Activated T-cell treated with anti-CD3 and anti-CD28 coated beads, Interleukin-2, amount 50 U/mL, for 72 hours (primary cell): ENCODE data around the gene SLC23A2. TPM values are rescaled to one million over a fixed set of nuclear protein-coding genes. Genes with fewer than 3 reads are reported as not detected.

Source experiments
- ATAC-seq, 2 donors: fragments of 150-1000 bp; cut with Tn5 transposase; replicated peaks in 1 of 2; 2 replicates each; pipeline ENCODE4 v1.10.0; 2021; ENCODE audit warnings: moderate library complexity in 2 of 2, mild to moderate bottlenecking in 1 of 2
- DNase-seq, 2 donors: peaks; one replicate each; pipeline ENCODE4 v3.0.0; 2021 to 2022; ENCODE audit warnings: mixed read lengths in 1 of 2
- H3K27ac Mint-ChIP-seq: one replicate; pipeline ENCODE4 v1.8.0; 2022; ENCODE audit warnings: mild to moderate bottlenecking, moderate library complexity, mixed read lengths
- H3K27me3 Mint-ChIP-seq: one replicate; pipeline ENCODE4 v1.8.0; 2022; ENCODE audit warnings: low read depth, mixed read lengths
- H3K36me3 Mint-ChIP-seq, 2 donors: one replicate each; pipeline ENCODE4 v1.8.0; 2022; ENCODE audit warnings: mixed read lengths in 2 of 2, mild to moderate bottlenecking in 1 of 2; ENCODE audit not compliant: insufficient read depth in 2 of 2
- H3K4me1 Mint-ChIP-seq: one replicate; pipeline ENCODE4 v1.8.0; 2022; ENCODE audit warnings: low read depth, mixed read lengths
- H3K4me3 Mint-ChIP-seq, 2 donors: one replicate each; pipeline ENCODE4 v1.8.0; 2022; ENCODE audit warnings: mild to moderate bottlenecking in 2 of 2, mixed read lengths in 2 of 2, moderate library complexity in 2 of 2
- H3K9me3 Mint-ChIP-seq, 2 donors: one replicate each; pipeline ENCODE4 v1.8.0; 2022; ENCODE audit warnings: mixed read lengths in 2 of 2
- total RNA-seq, 2 donors: library from RNA; stranded (reverse); gene quantifications; one replicate each; pipeline ENCODE4 v1.2.3, GENCODE V29; 2022

Gene SLC23A2
- total RNA-seq, 2 donors from 2014 or later: 21.4 to 22.2 TPM

GRCh38 chr20:4916971-4917881 is 84.1 kb downstream of the SLC23A2 start:
- H3K9me3 Mint-ChIP-seq: no peaks in the 10 kb centered on the region
- no peaks in the 10 kb centered on the region for H3K36me3 Mint-ChIP-seq
- DNase-seq (no peak), ATAC-seq (no peak)
- no peaks in the 10 kb centered on the region for H3K27me3 Mint-ChIP-seq
- H3K4me3 Mint-ChIP-seq: no peak overlapping the region
- peaks cover 6% of the 10 kb centered on the region for H3K4me1 Mint-ChIP-seq
- no peak overlapping the region for H3K27ac Mint-ChIP-seq

GRCh38 chr20:4913147-4913546 is 88.2 kb downstream of the SLC23A2 start:
- no peak for ATAC-seq
- peaks cover 9% of the 10 kb centered on the region for H3K4me1 Mint-ChIP-seq
- no peak overlapping the region for H3K27ac Mint-ChIP-seq
- no peak overlapping the region for H3K4me3 Mint-ChIP-seq
- H3K9me3 Mint-ChIP-seq: no peaks in the 10 kb centered on the region
- DNase-seq: no peak
- H3K27me3 Mint-ChIP-seq: no peaks in the 10 kb centered on the region
- H3K36me3 Mint-ChIP-seq: no peaks in the 10 kb centered on the region

GRCh38 chr20:4912380-4913142 is 88.7 kb downstream of the SLC23A2 start:
- Mint-ChIP-seq H3K36me3 (peaks cover 0 to 1% of the 10 kb centered on the region in 2 donors), H3K27ac (no peak overlapping the region), H3K4me3 (no peak overlapping the region), H3K27me3 (no peaks in the 10 kb centered on the region), H3K4me1 (peaks cover 9% of the 10 kb centered on the region), H3K9me3 (no peaks in the 10 kb centered on the region)
- ATAC-seq (no peak), DNase-seq (no peak)

- H3K4me1 Mint-ChIP-seq: peaks cover 9% of the 10 kb centered on the region
- DNase-seq (no peak), ATAC-seq (no peak)
- no peaks in the 10 kb centered on the region for H3K9me3 Mint-ChIP-seq
- H3K27me3 Mint-ChIP-seq: no peaks in the 10 kb centered on the region
- no peak overlapping the region for H3K4me3 Mint-ChIP-seq
- H3K27ac Mint-ChIP-seq: no peak overlapping the region
- H3K36me3 Mint-ChIP-seq: peaks cover 0 to 1% of the 10 kb centered on the region in 2 donors
Observed at GRCh38 chr20:4910951-4911350, 90.4 kb downstream of the SLC23A2 start.

GRCh38 chr20:4905613-4906012 is 95.7 kb downstream of the SLC23A2 start:
- Mint-ChIP-seq H3K36me3 (peaks cover 3 to 5% of the 10 kb centered on the region in 2 donors), H3K27ac (no peak overlapping the region), H3K27me3 (no peaks in the 10 kb centered on the region), H3K4me1 (no peaks in the 10 kb centered on the region), H3K9me3 (no peaks in the 10 kb centered on the region), H3K4me3 (no peak overlapping the region)
- ATAC-seq (no peak), DNase-seq (no peak)

DNA sequence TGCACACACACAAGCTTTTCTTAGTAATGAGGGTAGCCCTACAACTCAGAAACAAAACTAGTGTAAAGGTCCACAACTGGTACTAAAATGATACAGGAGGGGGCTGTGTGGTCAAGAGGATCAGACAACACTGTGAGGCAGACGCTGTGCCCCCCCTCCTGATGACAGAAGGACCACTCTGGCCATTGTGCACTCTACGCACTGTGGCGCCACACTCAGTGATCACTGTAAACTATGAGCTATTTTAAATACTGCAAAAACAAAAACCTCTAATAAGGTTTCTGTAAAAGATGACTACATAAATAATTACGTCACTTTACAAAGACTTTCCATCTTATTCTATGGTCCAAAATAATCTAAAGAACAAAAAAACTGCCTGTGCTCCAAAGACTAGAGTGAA is 96.1 kb downstream of the SLC23A2 start:
- no peaks in the 10 kb centered on the region for H3K4me1 Mint-ChIP-seq
- H3K9me3 Mint-ChIP-seq: no peaks in the 10 kb centered on the region
- ATAC-seq (no peak), DNase-seq (no peak)
- no peaks in the 10 kb centered on the region for H3K27me3 Mint-ChIP-seq
- no peak overlapping the region for H3K27ac Mint-ChIP-seq
- H3K36me3 Mint-ChIP-seq: peaks cover 3 to 5% of the 10 kb centered on the region in 2 donors
- no peak overlapping the region for H3K4me3 Mint-ChIP-seq

DNA sequence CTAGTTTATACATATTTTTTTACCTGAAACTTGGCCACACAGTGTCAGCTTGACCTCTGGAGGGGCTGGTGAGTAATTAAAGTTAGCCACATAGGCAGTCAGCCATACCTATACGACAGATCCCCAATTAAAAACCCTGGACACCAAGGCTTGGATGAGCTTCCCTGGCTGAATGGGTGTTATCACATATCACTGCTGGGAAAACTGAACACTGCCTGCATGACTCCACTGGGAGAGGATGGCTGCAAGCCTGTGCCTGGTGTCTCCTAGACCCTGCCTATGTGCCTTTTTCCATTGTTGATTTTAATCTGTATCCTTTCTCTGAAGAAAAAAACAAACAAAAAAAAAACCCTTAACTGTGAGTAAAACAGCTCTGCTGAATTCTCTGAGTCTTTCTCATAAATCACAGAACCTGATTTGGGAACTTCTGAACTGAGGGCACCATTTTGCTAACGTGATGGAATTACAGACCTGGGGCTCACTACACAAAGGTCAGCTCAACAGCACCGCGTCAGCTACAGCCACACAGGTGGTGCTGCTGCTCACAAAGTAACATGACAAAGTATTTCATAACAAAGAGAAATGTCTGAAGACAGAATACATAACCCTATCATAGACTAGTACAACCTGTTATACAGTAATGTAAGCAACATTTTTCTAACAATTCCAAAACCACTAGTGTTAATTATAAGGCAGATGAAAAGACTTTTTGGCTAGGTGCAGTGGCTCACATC is 97.0 kb downstream of the SLC23A2 start:
- Mint-ChIP-seq H3K27me3 (no peaks in the 10 kb centered on the region), H3K27ac (no peak overlapping the region), H3K4me3 (no peak overlapping the region), H3K4me1 (no peaks in the 10 kb centered on the region), H3K36me3 (peaks cover 3 to 5% of the 10 kb centered on the region in 2 donors), H3K9me3 (no peaks in the 10 kb centered on the region)
- ATAC-seq: no peak
- DNase-seq: no peak

DNA sequence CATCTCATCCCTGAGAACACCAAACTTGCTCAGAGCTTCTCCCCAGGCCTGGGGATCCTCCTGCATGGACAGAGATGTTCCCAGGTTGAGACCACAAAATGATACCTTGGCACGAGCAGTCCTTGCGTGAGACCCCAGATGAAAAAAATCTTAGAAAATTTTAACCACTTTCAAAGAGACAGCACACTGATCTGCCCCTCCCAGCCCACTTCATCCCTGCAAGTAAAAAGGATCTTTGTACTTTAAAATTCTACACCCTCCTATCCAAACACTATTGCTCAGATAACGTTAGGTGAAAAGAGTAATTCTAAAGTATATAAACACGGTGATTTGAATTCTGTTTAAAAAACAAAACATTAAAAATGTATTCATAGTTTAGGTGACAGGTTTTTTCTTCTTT is 98.5 kb downstream of the SLC23A2 start:
- Mint-ChIP-seq H3K27ac (no peak overlapping the region), H3K36me3 (peaks cover 3 to 4% of the 10 kb centered on the region in 2 donors), H3K27me3 (no peaks in the 10 kb centered on the region), H3K4me1 (no peaks in the 10 kb centered on the region), H3K9me3 (no peaks in the 10 kb centered on the region), H3K4me3 (no peak overlapping the region)
- ATAC-seq: no peak
- DNase-seq: no peak

GRCh38 chr20:4901031-4901818 is 100.1 kb downstream of the SLC23A2 start:
- ATAC-seq: no peak
- no peaks in the 10 kb centered on the region for H3K9me3 Mint-ChIP-seq
- no peak overlapping the region for H3K4me3 Mint-ChIP-seq
- DNase-seq: no peak
- no peaks in the 10 kb centered on the region for H3K27me3 Mint-ChIP-seq
- H3K4me1 Mint-ChIP-seq: no peaks in the 10 kb centered on the region
- H3K27ac Mint-ChIP-seq: no peak overlapping the region
- peaks cover 3 to 4% of the 10 kb centered on the region in 2 donors for H3K36me3 Mint-ChIP-seq

DNA sequence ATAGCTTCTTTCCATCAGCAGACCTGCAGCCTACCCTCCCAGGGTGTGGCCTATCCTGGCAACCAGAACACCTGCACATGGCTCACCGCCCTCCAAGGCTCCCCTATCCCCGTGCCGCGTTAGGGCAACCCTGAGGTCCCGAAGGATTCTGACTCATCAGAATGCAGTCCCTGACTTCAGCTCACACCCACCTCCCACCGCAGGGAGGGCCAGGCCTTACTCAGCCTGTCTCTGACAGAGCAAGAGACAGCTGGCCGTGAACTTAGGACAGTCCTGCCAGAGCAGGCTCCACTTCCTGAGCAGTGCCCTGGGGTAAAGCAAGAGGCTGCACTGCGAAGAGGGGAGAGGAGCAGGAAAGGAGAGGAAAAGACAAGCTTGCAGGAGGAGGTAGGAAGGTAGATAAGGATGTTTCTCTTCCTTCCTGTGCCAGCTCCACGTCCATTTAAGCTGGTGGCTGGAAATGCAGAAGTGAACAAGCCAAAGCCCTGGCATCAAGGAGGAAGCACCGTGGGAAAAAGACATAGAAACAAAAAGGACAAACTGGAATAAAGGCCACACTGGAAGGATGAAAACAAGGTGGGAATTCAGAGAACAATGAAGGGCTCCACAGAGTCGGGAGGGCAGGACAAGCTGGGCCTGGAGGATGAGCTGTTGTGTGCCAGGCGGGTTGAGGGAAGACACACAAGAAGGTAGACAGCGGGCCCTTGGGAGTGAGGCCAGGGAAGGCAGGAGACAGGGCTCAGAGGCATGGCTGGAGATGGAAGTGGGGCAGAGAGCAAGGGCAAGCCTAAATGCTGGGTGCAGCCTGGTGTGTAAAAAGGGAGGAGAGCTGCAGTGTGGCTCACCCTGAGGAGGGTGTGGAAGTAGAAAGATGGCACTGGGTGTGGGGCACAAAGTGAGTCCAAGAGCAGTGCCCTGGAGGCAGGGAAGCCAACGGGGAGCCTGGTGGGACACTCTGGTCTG is 102.7 kb downstream of the SLC23A2 start:
- DNase-seq (no peak), ATAC-seq (no peak)
- H3K36me3 Mint-ChIP-seq: peaks cover 3 to 4% of the 10 kb centered on the region in 2 donors
- H3K27me3 Mint-ChIP-seq: no peaks in the 10 kb centered on the region
- no peak overlapping the region for H3K27ac Mint-ChIP-seq
- H3K4me3 Mint-ChIP-seq: no peak overlapping the region
- H3K9me3 Mint-ChIP-seq: no peaks in the 10 kb centered on the region
- H3K4me1 Mint-ChIP-seq: no peaks in the 10 kb centered on the region

DNA sequence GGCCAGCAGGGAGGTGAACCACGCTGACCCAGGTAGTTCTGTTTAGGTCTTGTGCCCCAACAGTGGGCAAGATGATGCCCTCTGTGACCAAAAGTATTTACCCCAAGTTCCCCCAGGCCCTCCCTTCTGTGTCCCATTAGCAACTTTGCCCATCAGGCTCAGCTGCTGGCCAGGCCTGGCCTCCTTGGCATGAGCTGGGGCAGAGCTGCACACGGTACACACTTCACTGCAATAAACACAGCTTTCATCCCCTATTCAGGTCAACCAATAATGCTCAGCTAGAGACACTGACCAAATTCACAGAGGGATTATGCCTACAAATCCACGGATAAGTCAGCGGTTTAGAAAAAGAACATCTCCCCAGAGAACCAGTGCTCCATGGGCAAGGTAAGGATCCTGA is 103.7 kb downstream of the SLC23A2 start:
- Mint-ChIP-seq H3K36me3 (peaks cover 3 to 4% of the 10 kb centered on the region in 2 donors), H3K9me3 (no peaks in the 10 kb centered on the region), H3K4me3 (no peak overlapping the region), H3K27ac (no peak overlapping the region), H3K4me1 (no peaks in the 10 kb centered on the region), H3K27me3 (no peaks in the 10 kb centered on the region)
- DNase-seq: no peak
- ATAC-seq: no peak
